Stimulated activated CD8-positive, alpha-beta memory T cell treated with anti-CD3 and anti-CD28 coated beads, Interleukin-12 subunit alpha, Interleukin-12 subunit beta, amount 100 ng/mL, for 24 hours (primary cell): Measurements from ENCODE around the gene EPN1.

ENCODE experiments used
- DNase-seq: peaks from one replicate; pipeline ENCODE4 v3.0.0-alpha.2; 2020; ENCODE audit errors: extremely low read depth

EPN1 gene

DNA sequence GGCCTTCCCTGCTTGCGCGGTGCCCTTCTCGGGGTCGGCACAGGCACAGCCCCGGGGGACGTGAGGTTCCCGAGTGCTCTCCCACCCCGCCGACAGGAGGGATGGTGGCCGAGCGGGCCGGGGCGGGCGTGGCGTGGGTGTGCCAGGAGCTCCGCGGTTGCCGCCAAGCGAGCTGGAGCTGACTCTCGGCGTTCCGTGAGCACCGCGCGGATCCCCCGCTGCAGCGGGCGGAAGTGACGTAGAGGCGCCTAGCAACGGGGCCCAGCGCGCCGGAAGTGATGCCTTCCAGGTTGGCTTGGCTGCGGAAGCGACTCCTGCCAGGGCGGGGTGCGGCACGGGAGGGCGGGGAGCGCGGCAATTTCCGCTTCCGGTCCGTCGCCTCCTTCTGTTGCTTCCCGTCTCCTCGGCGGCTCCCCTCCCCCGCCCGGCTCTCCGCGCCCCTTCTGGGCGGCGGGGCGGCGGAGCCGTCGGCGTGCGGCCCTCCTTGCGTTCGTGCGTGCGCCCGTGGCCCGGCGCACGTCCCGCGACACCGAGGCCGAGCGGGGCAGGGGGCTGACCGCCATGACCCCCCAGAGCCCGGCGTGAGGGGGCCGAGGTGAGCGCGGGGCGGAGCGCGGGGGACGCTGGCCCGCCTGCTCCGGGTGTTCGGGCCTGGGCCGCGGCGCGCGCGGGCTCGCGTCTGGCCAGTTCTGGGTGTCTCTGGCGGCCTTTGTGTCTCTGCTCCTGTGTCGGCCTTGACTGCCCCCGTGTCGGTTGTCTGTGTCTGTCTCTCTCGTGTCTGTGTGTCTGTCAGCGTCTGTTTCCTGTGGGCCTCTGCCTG, at the start of gene EPN1:
Gene EPN1 (plus strand): TSS at position 386 of the 820 bp plus-strand sequence. CDS start 3,402 bp downstream, outside the sequence.
- peak; percentile 92 for DNase-seq

- no peak for DNase-seq
Observed at GRCh38 chr19:55626350-55626749, 48.7 kb upstream of the EPN1 start.

- DNase-seq, result peak; percentile 74
Observed at GRCh38 chr19:55632463-55632834, 42.6 kb upstream of the EPN1 start.

DNA sequence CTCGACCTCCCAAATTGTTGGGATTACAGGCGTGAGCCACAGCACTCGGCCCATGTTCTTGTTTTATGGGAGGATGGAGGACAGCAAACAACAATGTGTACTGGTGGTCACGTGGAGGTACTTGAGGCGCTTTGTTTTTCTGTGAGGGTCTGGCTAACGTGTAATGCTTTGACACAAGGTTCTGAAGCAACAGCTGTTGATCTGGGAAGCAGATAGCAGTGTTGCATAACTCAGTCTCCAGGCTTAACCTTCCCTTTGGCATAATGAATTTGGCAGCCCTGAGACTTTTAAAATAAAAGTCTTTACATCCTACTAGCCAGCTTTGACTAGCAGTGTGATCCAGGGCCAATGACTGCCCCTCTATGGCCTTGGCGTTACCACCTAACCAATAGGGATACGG, 41.2 kb upstream of the EPN1 start:
- no peak for DNase-seq

DNA sequence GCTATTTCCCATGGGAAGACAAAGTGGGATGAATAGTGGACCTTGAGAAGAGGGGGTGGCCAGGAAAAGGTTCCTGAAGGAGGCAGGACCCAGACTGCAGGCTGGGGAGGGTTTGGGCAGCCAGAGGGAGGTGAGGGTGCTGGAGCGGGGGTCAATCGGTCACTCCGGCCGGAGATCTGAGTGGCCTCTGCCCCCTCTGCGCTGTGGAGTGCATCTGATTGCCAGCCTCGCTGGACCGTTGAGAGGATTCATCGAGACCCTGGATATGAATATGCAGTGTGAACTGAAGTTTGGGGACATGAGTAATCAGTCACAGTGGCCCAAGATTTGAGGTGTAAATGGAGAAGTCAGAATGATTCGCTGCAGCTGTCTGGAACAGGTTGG, 39.7 kb upstream of the EPN1 start:
- no peak for DNase-seq

GRCh38 chr19:55635856-55636440, 39.1 kb upstream of the EPN1 start:
- DNase-seq, result no peak

- no peak for DNase-seq
Observed at GRCh38 chr19:55636723-55637122, 38.3 kb upstream of the EPN1 start.

DNA sequence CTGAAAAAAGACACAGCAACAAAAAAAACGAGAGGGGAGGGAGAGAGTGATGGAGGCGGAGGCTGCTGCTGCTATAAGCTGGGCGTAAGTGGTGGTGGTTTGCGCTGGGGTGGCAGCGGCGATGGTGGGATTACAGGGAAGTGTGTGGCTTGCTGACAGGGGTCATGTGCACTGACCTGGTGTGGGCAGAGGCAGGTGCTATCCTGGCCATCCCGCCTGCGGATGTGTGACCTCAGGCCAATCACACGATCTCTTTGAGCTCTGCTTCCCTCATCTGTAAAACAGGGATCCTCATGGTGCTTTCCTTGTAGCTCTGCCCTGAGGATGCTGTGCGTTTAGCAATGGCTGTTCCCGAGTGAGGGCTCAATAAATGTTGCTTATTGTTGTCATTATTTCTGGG, 37.5 kb upstream of the EPN1 start:
- no peak for DNase-seq

DNA sequence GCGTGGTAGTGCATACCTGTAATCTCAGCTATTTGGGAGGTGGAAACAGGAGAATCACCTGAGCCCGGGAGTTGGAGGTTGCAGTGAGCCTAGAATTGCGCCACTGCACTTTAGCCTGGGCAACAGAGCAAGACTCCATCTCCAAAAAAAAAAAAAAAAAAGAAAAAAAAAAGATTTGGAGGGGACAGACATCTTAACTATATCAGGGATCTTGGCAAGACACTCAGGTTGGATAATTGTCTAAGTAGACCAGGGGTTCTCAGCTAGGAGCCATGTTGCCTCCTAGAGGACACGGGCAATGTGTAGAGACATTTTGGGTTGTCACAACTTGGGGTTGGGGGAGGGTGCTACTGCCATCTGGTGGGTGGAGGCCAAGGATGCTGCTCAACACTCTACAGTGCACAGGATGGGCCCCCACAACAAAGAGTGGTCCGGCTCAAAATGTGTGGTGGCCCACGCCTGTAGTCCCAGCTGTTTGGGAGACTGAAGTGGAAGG, 36.1 kb upstream of the EPN1 start:
- no peak for DNase-seq

GRCh38 chr19:55640043-55640576, 34.9 kb upstream of the EPN1 start:
- DNase-seq, result no peak

GRCh38 chr19:55640577-55641425, 34.2 kb upstream of the EPN1 start, which contains the start of gene ZNF580:
TSS of gene ZNF580 (plus strand) at chr19:55641002. CDS start at chr19:55642509, 1,507 bp downstream.
- no peak for DNase-seq

- no peak for DNase-seq
Observed at GRCh38 chr19:55641426-55642152, 33.4 kb upstream of the EPN1 start.

DNA sequence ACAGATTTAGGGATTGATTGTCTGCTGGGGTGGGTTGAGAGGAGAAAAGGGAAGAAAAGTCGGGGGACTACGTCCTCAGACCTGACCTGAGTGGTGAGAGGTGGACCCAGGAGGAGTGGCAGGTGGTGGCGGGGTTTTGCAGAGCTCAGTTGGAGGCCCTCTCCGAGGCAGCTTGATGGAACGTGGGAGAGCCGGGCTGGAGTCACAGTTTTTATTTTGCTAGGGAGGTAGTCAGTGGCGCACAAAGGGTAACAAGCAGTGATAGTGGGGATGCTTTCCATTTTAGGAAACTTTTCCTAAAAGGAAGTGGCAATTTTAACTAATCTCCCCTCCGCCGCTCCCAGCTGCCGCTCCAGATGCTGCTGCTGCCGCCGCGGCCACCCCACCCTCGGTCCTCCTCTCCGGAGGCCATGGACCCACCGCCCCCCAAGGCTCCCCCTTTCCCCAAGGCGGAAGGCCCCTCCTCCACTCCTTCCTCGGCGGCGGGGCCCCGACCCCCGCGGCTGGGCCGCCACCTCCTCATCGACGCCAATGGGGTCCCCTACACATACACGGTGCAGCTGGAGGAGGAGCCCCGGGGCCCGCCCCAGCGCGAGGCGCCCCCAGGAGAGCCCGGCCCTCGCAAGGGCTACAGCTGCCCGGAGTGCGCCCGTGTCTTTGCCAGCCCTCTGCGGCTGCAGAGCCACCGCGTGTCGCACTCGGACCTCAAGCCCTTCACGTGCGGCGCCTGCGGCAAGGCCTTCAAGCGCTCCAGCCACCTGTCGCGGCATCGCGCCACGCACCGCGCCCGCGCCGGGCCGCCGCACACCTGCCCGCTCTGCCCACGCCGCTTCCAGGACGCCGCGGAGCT, 32.6 kb upstream of the EPN1 start:
- DNase-seq, result no peak

DNA sequence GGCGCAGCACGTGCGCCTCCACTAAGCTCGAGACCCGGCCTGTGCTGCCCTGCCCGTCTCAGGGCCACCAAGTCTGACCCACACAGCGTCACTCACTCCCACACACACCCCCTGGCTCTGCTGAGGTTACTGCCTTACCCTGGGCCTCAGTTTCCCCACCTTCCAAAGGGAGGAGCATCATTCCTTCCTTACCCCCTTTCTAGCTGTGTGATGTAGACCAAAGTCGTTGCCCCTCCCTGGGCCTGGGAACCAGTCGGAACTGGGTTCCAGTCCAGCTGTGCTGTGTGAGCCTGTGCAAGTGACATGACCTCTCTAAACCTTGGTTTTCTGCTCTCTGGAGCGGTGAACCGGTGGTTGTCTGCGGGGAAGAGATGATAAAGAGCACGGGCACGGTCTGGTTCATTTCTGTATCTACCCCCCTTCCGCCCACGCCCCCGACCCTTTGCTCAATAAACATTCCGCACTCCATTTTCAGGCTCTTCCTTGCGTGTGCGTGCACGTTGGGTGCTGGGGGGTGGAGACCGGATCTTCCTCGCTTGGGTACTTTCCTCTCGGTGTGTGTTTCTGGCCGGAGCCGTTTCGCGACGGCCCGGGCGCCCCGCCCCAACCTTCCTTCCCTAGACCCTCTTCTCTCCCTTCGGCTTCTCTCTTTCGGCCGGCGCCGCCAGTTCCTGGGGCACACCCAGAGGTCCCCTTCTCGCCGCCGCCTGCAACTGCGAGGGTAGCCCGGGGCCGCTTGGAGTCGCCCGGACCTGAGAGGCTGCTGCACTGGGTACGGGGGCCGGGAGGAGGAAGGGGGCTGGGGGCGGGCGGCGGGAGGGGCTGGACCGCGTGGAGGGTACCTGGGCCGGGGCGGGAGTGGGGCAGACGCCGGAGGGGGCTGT, 31.8 kb upstream of the EPN1 start, which contains the start of gene ZNF581:
Gene ZNF581 (plus strand): TSS at position 647 of the 884 bp plus-strand sequence. CDS start 923 bp downstream, outside the sequence.
- peak; percentile 63 for DNase-seq

DNA sequence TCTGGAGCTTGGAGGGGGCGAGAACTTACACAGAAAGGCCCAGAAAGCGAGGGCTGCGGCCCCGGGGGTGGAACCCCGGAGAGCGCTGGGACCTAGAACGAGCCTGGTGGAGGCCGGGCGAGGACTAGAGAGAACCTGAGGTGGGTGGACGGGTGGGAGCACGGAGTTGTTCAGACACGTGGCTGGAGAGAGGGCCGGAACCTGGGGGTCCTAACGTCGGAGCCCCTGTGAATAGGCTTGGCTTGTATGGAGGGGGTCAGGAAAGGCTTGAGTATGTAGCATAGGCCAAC, 31.2 kb upstream of the EPN1 start:
- no peak for DNase-seq

DNA sequence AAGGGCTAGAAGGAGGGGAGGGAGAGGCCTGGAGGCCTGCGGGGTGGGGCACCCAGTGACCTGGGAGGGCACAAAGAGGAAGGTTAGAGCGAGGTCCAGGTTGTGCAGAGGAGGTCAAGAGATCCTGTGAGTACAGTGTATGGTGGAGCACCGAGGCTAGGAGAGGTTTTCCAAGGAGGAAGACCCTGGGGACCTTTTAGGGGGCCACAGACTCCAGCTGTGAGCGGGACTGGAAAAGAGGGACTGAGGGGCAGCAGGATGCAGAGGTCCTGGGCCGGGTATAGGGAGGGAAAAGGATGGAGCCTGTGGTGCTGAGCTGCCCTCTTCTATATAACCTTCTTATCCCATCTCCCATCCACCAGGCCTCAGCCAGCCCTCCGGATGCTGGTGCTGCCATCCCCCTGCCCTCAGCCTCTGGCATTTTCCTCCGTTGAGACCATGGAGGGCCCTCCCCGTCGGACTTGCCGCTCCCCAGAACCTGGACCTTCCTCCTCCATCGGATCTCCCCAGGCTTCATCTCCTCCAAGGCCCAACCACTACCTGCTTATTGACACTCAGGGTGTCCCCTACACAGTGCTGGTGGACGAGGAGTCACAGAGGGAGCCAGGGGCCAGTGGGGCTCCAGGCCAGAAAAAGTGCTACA, 30.7 kb upstream of the EPN1 start:
- no peak for DNase-seq

DNA sequence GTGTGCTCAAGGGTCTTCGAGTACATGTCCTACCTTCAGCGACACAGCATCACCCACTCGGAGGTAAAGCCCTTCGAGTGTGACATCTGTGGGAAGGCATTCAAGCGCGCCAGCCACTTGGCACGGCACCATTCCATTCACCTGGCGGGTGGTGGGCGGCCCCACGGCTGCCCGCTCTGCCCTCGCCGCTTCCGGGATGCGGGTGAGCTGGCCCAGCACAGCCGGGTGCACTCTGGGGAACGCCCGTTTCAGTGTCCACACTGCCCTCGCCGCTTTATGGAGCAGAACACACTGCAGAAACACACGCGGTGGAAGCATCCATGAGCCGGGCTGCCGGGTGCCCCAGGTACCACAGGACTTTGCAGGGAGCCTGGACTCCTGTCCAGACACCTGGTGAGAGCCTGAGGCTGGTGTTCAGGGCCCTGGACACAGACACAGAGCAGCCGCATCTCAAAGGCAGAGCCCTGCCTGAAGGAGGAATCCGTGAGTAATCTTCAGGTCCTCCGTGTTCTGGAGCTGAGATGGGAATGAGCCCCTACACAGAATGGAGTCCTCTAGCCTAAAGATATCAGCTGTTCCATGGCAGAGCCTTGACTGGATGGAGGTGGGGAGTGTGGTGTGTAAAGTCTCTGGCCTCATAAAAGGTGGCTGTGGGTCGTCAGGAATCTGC, 30.0 kb upstream of the EPN1 start:
- DNase-seq, result no peak

DNA sequence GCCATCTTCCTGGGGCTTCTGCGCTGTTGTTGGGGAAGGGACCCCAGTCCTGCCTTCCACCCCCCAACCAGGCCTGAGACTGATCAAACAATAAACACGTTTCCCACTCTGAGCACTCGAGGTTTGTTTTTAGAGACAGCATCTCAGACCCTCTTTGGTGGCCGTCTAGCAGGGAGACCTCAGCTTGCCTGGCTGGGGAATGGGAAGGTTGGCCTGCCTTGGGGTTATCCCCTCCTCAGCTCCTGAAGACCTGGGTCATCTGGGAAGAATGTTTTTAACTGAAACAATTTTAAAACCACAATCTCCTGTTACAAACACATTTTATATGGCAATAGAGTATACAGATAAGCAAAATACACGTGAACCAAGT, 29.5 kb upstream of the EPN1 start:
- no peak for DNase-seq
